ENCODE results near the gene UCK2.
A peak's percentile ranks its signal among the peaks of the same experiment; 100 is the strongest.

The UCK2 gene

GRCh38 chr1:165856021-165856420 lies 28.6 kb downstream of the UCK2 start:
- DNase-seq: no peak

GRCh38 chr1:165856606-165857005 lies 29.2 kb downstream of the UCK2 start:
- DNase-seq: no peak

- DNase-seq: no peak
These were observed 29.8 kb downstream of the UCK2 start for GRCh38 chr1:165857046-165857801.

- DNase-seq: no peak
These were observed 31.0 kb downstream of the UCK2 start for GRCh38 chr1:165858364-165858823.

GRCh38 chr1:165858967-165859845 lies 31.8 kb downstream of the UCK2 start:
- no peak for DNase-seq

- no peak for DNase-seq
These were observed 32.7 kb downstream of the UCK2 start for GRCh38 chr1:165860065-165860464.

- no peak for DNase-seq
These were observed 34.5 kb downstream of the UCK2 start for GRCh38 chr1:165861911-165862310.

- DNase-seq: no peak
These were observed 35.0 kb downstream of the UCK2 start for GRCh38 chr1:165862448-165862847.

GRCh38 chr1:165863346-165863745 lies 35.9 kb downstream of the UCK2 start:
- DNase-seq: no peak

GRCh38 chr1:165865633-165866340 lies 38.4 kb downstream of the UCK2 start:
- no peak for DNase-seq

GRCh38 chr1:165869343-165869742 lies 41.9 kb downstream of the UCK2 start:
- DNase-seq: no peak

- DNase-seq: peak; percentile 52
These were observed 44.1 kb downstream of the UCK2 start for GRCh38 chr1:165871311-165872067.

- DNase-seq: no peak
These were observed 46.1 kb downstream of the UCK2 start for GRCh38 chr1:165873481-165873880.

GRCh38 chr1:165874643-165875042 lies 47.2 kb downstream of the UCK2 start:
- no peak for DNase-seq

GRCh38 chr1:165875171-165875570 lies 47.8 kb downstream of the UCK2 start:
- no peak for DNase-seq

- no peak for DNase-seq
These were observed 48.2 kb downstream of the UCK2 start for GRCh38 chr1:165875604-165876003.

GRCh38 chr1:165876121-165876520 lies 48.7 kb downstream of the UCK2 start:
- no peak for DNase-seq

- no peak for DNase-seq
These were observed 50.0 kb downstream of the UCK2 start for GRCh38 chr1:165877411-165877810.

- peak; percentile 48 for DNase-seq
These were observed 50.6 kb downstream of the UCK2 start for GRCh38 chr1:165877940-165878556.

GRCh38 chr1:165879946-165880345 lies 52.5 kb downstream of the UCK2 start:
- no peak for DNase-seq

GRCh38 chr1:165880993-165881392 lies 53.6 kb downstream of the UCK2 start:
- no peak for DNase-seq

Data from RPMI8226 (cell line).